ENCODE measurements around the gene KLHDC1. TPM values are rescaled to one million over a fixed set of nuclear protein-coding genes. Genes with fewer than 3 reads are reported as not detected.
"Not testable (repeated sequence)": the region's sequence is repeated elsewhere in the genome, so short reads cannot be mapped to it uniquely, and the experiment has no call there.

Gene KLHDC1
- total RNA-seq, 4 donors from 2014 or later: 9.2 to 16.3 (median 12.4) TPM

- H3K4me1 ChIP-seq: no peaks in the 10 kb centered on the region
- H3K4me3 ChIP-seq (replicated peaks in 1 of 3): no peak overlapping the region
- H3K9me3 ChIP-seq: no peaks in the 10 kb centered on the region
- H3K27me3 ChIP-seq: no peaks in the 10 kb centered on the region
- H3K36me3 ChIP-seq: peaks cover 8 to 19% of the 10 kb centered on the region in 2 donors
- H3K27ac ChIP-seq: no peak overlapping the region
- intact Hi-C loops (cut with DNase I): no loop called here
- no peak for DNase-seq
- WGBS, 2 donors: 93 to 94% methylated on average over 5 of the region's 5 CpGs
- TF ChIP-seq CTCF (IDR thresholded peaks at IDR 0.05): no peak
- no peak for TF ChIP-seq POLR2A (IDR thresholded peaks at IDR 0.05)
Observed at GRCh38 chr14:49727171-49727570, 34.3 kb downstream of the KLHDC1 start.

GRCh38 chr14:49732896-49733295, 40.0 kb downstream of the KLHDC1 start:
- no peaks in the 10 kb centered on the region for H3K27me3 ChIP-seq
- no peaks in the 10 kb centered on the region for H3K9me3 ChIP-seq
- H3K27ac ChIP-seq: no peak overlapping the region
- WGBS, 2 donors: 93% methylated on average over 3 of the region's 3 CpGs
- H3K4me1 ChIP-seq: no peaks in the 10 kb centered on the region
- H3K4me3 ChIP-seq (replicated peaks in 1 of 3): no peak overlapping the region
- intact Hi-C loops (cut with DNase I): no loop called here
- TF ChIP-seq POLR2A (IDR thresholded peaks at IDR 0.05) (no peak), CTCF (IDR thresholded peaks at IDR 0.05) (no peak)
- no peak for DNase-seq
- peaks cover 10 to 14% of the 10 kb centered on the region in 2 donors for H3K36me3 ChIP-seq

GRCh38 chr14:49733836-49734235, 40.9 kb downstream of the KLHDC1 start:
- no peak for DNase-seq
- intact Hi-C loops (cut with DNase I): no loop called here
- peaks cover 10 to 14% of the 10 kb centered on the region in 2 donors for H3K36me3 ChIP-seq
- no peaks in the 10 kb centered on the region for H3K9me3 ChIP-seq
- H3K27me3 ChIP-seq: no peaks in the 10 kb centered on the region
- H3K27ac ChIP-seq: no peak overlapping the region
- no peak overlapping the region for H3K4me3 ChIP-seq (replicated peaks in 1 of 3)
- no peaks in the 10 kb centered on the region for H3K4me1 ChIP-seq
- TF ChIP-seq POLR2A (IDR thresholded peaks at IDR 0.05) (no peak), CTCF (IDR thresholded peaks at IDR 0.05) (no peak)

- H3K9me3 ChIP-seq; DNase-seq; H3K27me3 ChIP-seq; H3K4me1 ChIP-seq; intact Hi-C loops (cut with DNase I); H3K4me3 ChIP-seq (replicated peaks in 1 of 3); H3K27ac ChIP-seq: not testable (repeated sequence)
- H3K36me3 ChIP-seq: peaks cover 7 to 14% of the 10 kb centered on the region in 2 donors
- WGBS, 2 donors: 89 to 95% methylated on average over 4 of the region's 4 CpGs
Observed at GRCh38 chr14:49735669-49736068, 42.7 kb downstream of the KLHDC1 start.

- H3K9me3 ChIP-seq: no peaks in the 10 kb centered on the region
- 43 to 50% methylated on average over 1 of the region's 1 CpG for WGBS, 2 donors
- TF ChIP-seq POLR2A (IDR thresholded peaks at IDR 0.05): no peak
- TF ChIP-seq CTCF (IDR thresholded peaks at IDR 0.05): no peak
- H3K4me3 ChIP-seq (replicated peaks in 1 of 3): no peak overlapping the region
- H3K27ac ChIP-seq: peak overlapping the region; percentile 25 to 42 (median 42)
- no peaks in the 10 kb centered on the region for H3K27me3 ChIP-seq
- peak; percentile 68 to 69 for DNase-seq
- H3K4me1 ChIP-seq: peaks cover 5 to 14% of the 10 kb centered on the region in 2 donors
- no peaks in the 10 kb centered on the region for H3K36me3 ChIP-seq
- intact Hi-C loops (cut with DNase I): no loop called here
Observed at GRCh38 chr14:49745191-49745590, 52.3 kb downstream of the KLHDC1 start.

- H3K36me3 ChIP-seq; H3K9me3 ChIP-seq; intact Hi-C loops (cut with DNase I); DNase-seq; H3K27me3 ChIP-seq; H3K27ac ChIP-seq; H3K4me3 ChIP-seq (replicated peaks in 1 of 3): not testable (repeated sequence)
- peaks cover 5 to 14% of the 10 kb centered on the region in 2 donors for H3K4me1 ChIP-seq
Observed at GRCh38 chr14:49746476-49746875, 53.6 kb downstream of the KLHDC1 start.

Data from thyroid gland (tissue), 4 donors.